GM12864 (cell line): ENCODE measurements around the gene RPS8.
A peak's percentile ranks its signal among the peaks of the same experiment; 100 is the strongest.
"Not testable (repeated sequence)": the region's sequence is repeated elsewhere in the genome, so short reads cannot be mapped to it uniquely, and the experiment has no call there.

Source experiments
- DNase-seq: peaks from one replicate; pipeline ENCODE4 v3.0.0-alpha.2; 2011; ENCODE audit warnings: low read depth
- H3K4me3 ChIP-seq: 2 replicates; pipeline ENCODE4 v1.5.1; 2011; ENCODE audit warnings: mild to moderate bottlenecking, low read depth, low read length, control low read depth
- CTCF ChIP-seq: IDR thresholded peaks from 2 replicates; pipeline ENCODE4 v1.5.1; 2011; ENCODE audit warnings: low read depth, mild to moderate bottlenecking, moderate library complexity, low read length, control low read depth, inconsistent platforms; ENCODE audit errors: missing control alignments

RPS8 gene

GRCh38 chr1:44819608-44820327 is 44.4 kb downstream of the RPS8 start:
- peak; percentile 1 for TF ChIP-seq CTCF
- DNase-seq, result peak; percentile 94
- H3K4me3 ChIP-seq, result peak overlapping the region; percentile 54

GRCh38 chr1:44820328-44821239 is 45.2 kb downstream of the RPS8 start:
- H3K4me3 ChIP-seq, result peak overlapping the region; percentile 54
- no peak for DNase-seq
- no peak for TF ChIP-seq CTCF

GRCh38 chr1:44821240-44821715 is 45.9 kb downstream of the RPS8 start:
- no peak for TF ChIP-seq CTCF
- DNase-seq, result no peak
- no peak overlapping the region for H3K4me3 ChIP-seq

GRCh38 chr1:44822131-44822701 is 46.9 kb downstream of the RPS8 start:
- H3K4me3 ChIP-seq, result no peak overlapping the region
- DNase-seq, result no peak
- TF ChIP-seq CTCF, result no peak

- DNase-seq, result no peak
- TF ChIP-seq CTCF, result no peak
- no peak overlapping the region for H3K4me3 ChIP-seq
Observed at GRCh38 chr1:44822981-44823451, 47.7 kb downstream of the RPS8 start.

- DNase-seq, H3K4me3 ChIP-seq: not testable (repeated sequence)
Observed at GRCh38 chr1:44824392-44824791, 49.1 kb downstream of the RPS8 start.
